ENCODE results near the gene SLC44A1. TPM values are rescaled to one million over a fixed set of nuclear protein-coding genes. Genes with fewer than 3 reads are reported as not detected.

The SLC44A1 gene
- total RNA-seq, 2 experiments from 2014 or later = 12.4 to 13.8 TPM

DNA sequence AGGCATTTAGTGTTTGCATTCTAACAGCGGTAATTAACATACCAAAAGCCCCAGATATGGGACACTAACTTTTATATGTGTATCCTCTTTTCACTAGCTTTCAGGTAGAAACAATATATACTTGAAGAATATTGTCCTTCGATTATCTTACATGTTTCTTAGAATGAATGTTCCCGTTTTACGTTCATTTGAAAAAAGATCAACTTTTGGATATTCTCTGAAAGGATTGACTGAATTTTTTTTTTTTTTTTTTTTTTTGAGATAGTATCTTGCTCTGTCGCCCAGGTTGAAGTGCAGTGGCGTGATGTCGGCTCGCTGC is 171.2 kb downstream of the SLC44A1 start:
- peaks cover 42% of the 10 kb centered on the region for H3K27me3 Mint-ChIP-seq
- peaks cover 28% of the 10 kb centered on the region for H3K4me1 Mint-ChIP-seq
- POLR2A ChIA-PET = no interaction called here
- H3K27ac Mint-ChIP-seq = no peak overlapping the region
- DNase-seq = no peak
- peaks cover 10% of the 10 kb centered on the region for H3K9me3 Mint-ChIP-seq
- no peak overlapping the region for H3K4me3 Mint-ChIP-seq
- ATAC-seq (ENCODE audit: low read depth) = no peak
- H3K36me3 Mint-ChIP-seq = peaks cover 2% of the 10 kb centered on the region

DNA sequence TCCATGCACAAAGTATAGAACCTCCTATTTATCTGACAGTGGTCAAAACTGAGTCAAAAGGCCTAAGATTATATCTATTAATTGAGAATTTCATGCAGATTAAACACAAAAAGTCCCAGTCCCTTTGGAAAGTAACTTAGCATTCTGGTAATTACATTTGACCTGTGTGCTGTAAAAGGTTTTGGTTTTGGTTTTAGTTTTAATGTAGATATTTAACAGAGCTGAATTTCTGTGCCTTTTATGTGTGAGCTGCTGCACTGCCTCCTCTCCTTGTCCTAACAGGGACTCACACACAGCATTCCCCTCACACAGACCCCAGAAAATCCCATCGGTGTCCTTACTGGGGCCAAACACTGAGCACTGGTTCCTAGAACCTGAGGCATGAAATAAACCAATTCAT is 172.4 kb downstream of the SLC44A1 start:
- ATAC-seq (ENCODE audit: low read depth) (peak; percentile 47), DNase-seq (no peak)
- POLR2A ChIA-PET = no interaction called here
- peak overlapping the region; percentile 37 for H3K4me3 Mint-ChIP-seq
- peaks cover 2% of the 10 kb centered on the region for H3K36me3 Mint-ChIP-seq
- peaks cover 33% of the 10 kb centered on the region for H3K27me3 Mint-ChIP-seq
- no peak overlapping the region for H3K27ac Mint-ChIP-seq
- H3K4me1 Mint-ChIP-seq = peaks cover 28% of the 10 kb centered on the region
- H3K9me3 Mint-ChIP-seq = peaks cover 3% of the 10 kb centered on the region

DNA sequence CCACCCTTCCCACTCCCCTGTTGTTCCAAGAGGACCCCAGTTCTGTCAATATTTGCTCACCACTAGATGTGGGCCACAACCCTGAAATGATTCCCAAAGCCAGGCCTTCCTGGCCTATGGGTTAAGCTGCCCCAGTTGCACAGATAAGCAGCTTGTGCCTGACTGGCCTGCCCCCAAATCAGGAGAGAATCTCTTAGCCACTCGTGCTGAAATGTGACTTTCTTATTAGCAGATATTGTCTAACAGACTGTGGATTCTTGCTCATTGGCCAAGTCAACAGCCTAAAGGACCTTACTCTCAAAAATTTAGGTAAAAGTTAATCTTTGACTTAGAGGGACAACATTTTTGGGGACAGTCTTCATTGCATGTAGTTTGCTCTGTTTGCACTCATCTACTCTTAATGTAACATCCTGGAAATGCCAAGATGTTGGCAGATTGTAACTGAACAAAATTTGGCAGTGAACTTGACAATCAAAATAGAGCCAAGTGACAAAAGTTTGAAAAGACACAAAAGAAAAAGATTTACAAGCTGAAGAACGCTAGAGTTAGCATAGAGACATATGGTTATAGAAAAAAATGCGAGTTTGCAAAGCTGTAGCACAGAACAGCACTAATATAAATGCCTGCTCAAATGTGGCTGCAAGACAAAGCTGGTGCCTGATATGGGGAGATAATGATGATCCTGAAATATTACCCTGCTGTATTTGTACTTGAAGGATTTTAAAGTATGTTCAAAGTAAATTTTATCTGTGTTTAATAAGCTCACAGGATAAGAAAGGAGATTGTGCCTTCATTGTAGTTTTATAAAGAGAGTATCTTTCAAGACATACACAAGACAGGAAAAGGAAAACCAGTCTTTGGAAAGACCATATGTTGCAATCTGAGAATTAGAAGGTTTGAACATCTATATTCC is 174.4 kb downstream of the SLC44A1 start:
- no peak overlapping the region for H3K27ac Mint-ChIP-seq
- peaks cover 19% of the 10 kb centered on the region for H3K4me1 Mint-ChIP-seq
- no peak overlapping the region for H3K4me3 Mint-ChIP-seq
- no peak for ATAC-seq (ENCODE audit: low read depth)
- no peaks in the 10 kb centered on the region for H3K9me3 Mint-ChIP-seq
- peaks cover 17% of the 10 kb centered on the region for H3K27me3 Mint-ChIP-seq
- no peak for DNase-seq
- POLR2A ChIA-PET = interaction anchor here (0.7 kb wide), 1 partner anchor 416 kb away, joined by 4 read pairs; no protein-coding TSS in a partner anchor
- no peaks in the 10 kb centered on the region for H3K36me3 Mint-ChIP-seq

DNA sequence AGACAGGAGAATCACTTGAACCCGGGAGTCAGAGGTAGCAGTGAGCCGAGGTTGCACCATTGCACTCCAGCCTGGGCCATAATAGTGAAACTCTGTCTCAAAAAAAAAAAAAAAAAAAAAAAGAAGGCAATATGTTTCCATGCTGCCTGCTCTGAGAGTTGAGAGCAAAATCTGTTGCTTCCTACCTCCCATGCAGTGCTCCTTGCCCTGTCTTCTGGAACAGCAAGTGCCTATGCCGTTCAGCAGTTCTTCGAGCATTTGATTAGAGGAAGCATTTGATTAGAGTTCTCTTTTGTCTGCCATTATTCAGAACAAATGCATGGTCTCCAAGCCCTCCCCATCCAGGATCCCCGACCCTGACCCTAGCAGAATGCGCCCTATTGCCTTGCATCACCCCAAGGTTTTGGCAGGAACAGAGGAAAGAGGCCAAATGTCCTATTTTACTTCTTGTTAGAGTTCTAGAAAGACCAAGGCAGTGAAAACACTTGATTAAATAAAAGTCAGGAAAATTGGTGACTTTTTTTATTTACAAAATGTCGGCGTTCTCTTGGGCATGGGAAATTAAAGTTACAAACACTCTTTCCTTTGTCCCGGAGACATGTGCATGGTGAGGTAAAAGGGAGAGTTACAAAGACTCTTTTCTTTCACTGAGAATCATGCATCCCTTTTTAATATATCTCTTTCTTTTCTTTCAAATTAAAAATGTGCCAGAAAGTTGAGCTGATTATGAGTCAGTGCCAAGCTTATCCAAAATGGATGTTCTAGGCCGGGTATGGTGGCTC is 175.6 kb downstream of the SLC44A1 start:
- POLR2A ChIA-PET = interaction anchor here (0.7 kb wide), 1 partner anchor 417 kb away, joined by 4 read pairs; no protein-coding TSS in a partner anchor
- H3K27ac Mint-ChIP-seq = no peak overlapping the region
- H3K4me3 Mint-ChIP-seq = no peak overlapping the region
- H3K27me3 Mint-ChIP-seq = peaks cover 9% of the 10 kb centered on the region
- H3K4me1 Mint-ChIP-seq = peaks cover 17% of the 10 kb centered on the region
- DNase-seq (no peak), ATAC-seq (ENCODE audit: low read depth) (no peak)
- no peaks in the 10 kb centered on the region for H3K36me3 Mint-ChIP-seq
- no peaks in the 10 kb centered on the region for H3K9me3 Mint-ChIP-seq

DNA sequence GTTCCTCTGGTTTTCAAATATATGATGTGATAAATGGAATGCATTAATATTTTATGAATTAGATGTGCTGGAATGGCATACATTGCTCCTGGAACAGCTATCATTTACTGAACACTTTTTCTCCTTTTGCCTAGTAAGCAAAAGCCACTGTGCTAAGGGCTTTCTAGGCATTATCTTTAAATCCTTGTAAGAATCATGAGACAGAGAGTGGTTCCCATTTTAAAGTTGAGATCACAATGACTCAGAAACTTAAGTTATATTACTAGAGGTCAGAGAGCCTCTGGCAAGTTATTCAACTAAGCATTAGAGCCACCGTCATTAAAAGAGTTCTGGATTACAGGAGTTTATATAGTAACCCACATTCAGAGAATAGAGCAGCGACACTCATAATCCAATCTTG is 176.7 kb downstream of the SLC44A1 start:
- POLR2A ChIA-PET = no interaction called here
- Mint-ChIP-seq H3K4me3 (no peak overlapping the region), H3K27ac (no peak overlapping the region), H3K27me3 (peaks cover 5% of the 10 kb centered on the region), H3K4me1 (peaks cover 13% of the 10 kb centered on the region), H3K9me3 (no peaks in the 10 kb centered on the region), H3K36me3 (no peaks in the 10 kb centered on the region)
- DNase-seq (no peak), ATAC-seq (ENCODE audit: low read depth) (no peak)

DNA sequence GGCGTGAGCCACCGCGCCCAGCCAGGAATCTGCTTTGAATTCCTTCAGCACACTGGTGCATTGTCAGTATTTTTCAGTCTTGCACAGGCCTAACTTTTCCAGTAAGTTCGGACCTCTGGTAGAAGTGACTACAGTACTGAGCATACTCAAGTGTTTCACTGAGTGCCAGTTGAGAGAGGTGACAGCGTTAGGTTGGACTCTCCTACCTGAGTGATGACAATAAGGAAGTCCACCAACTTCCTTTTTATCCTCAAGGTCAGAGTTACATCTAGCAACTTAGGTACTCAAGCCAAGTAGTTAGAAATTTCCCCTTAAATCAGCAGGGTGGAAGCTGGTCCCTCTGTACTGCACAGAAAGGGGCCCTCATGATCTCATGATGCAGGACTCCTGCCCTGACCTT is 177.4 kb downstream of the SLC44A1 start:
- ATAC-seq (ENCODE audit: low read depth) (no peak), DNase-seq (no peak)
- Mint-ChIP-seq H3K4me3 (no peak overlapping the region), H3K9me3 (no peaks in the 10 kb centered on the region), H3K27ac (no peak overlapping the region), H3K36me3 (no peaks in the 10 kb centered on the region), H3K4me1 (peaks cover 6% of the 10 kb centered on the region), H3K27me3 (peaks cover 7% of the 10 kb centered on the region)
- POLR2A ChIA-PET = no interaction called here

DNA sequence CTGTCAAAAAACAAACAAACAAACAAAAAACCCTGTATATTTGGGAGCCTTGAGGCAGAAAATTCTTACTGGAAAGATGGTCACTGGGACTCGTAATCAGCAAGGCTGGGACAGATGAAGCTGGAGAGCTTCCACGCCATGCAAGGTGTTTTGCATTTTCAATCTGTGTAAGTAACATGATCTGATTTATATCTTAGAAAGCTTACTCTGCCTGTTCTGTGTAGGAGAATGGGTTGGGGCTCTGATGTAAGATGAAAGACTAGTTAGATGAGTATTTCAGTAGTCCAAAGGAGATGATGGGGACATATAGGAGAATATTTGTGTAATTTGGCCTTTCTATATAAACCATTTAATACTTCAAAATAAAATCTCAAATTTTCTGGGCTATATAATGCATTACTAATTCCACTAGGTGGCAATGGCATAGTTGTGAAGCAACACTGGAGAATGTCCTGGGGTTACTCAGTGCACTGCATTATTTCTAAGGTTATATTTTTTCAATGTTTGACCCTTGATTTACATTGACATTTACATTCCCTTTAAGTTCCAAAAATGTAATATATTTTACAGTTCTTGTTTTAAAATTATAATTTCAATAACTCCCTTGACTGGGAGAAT is 181.5 kb downstream of the SLC44A1 start:
- H3K27me3 Mint-ChIP-seq = peaks cover 6% of the 10 kb centered on the region
- no peak for ATAC-seq (ENCODE audit: low read depth)

DNA sequence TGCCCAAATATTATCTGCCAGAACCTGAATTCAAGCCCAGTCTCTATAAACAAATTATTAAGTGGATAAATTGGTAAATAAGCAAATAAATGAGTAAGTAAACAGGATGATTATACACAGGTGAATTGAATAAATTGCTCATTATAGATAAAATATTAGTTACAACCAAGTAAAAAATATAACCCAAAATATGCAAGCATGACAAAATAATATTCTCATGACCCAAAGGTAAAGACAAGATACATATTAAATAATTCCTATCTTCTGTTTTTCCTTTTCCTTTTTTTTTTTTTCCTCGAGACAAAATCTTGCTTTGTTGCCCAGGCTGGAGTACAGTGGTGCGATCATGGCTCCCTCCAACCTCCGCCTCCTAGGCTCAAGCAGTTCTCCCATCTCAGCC is 182.2 kb downstream of the SLC44A1 start:
- Mint-ChIP-seq H3K4me1 (no peaks in the 10 kb centered on the region), H3K27me3 (peaks cover 6% of the 10 kb centered on the region), H3K4me3 (no peak overlapping the region), H3K9me3 (no peaks in the 10 kb centered on the region), H3K36me3 (no peaks in the 10 kb centered on the region), H3K27ac (no peak overlapping the region)
- no peak for ATAC-seq (ENCODE audit: low read depth)
- POLR2A ChIA-PET = no interaction called here
- no peak for DNase-seq

More for the DNA sequence above, 181.5 kb downstream of the SLC44A1 start:
- POLR2A ChIA-PET = no interaction called here
- DNase-seq = no peak
- no peak overlapping the region for H3K27ac Mint-ChIP-seq
- no peaks in the 10 kb centered on the region for H3K9me3 Mint-ChIP-seq
- H3K4me1 Mint-ChIP-seq = no peaks in the 10 kb centered on the region
- no peak overlapping the region for H3K4me3 Mint-ChIP-seq
- H3K36me3 Mint-ChIP-seq = no peaks in the 10 kb centered on the region

DNA sequence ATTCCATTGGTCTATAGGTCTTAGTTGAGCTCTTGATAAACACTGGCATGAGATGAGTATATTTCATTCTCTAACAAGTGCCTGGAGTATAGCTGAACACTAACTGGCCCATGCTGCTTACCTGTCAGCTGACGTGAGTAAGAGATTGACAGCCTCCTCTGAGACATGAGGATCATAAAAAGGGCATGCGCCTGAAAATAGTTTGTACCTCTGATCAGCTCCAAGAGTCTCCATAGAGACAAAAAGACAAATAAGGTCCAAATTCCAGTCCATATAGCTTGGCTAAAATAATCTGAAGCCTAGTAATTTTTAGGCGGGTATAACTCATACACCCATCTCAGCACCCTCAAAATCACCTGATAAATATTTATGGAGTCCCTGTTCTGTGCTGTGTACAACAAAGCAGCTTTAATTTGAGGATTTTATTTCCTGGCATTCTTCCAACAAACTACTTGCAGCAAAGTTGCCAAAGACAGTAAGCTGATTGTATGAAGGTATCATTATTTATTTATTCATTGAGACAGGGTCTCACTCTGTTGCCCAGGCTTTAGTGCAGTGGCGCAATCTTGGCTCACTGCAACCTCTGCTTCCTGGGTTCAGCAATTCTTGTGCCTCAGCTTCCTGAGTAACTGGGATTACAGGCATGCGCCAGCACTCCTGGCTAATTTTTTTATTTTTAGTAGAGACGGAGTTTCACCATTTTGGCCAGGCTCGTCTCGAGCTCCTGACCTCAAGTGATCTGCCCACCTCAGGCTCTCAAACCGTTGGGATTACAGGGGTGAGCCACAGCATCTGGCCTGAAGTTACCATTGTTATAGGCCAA is 187.2 kb downstream of the SLC44A1 start:
- no peaks in the 10 kb centered on the region for H3K4me1 Mint-ChIP-seq
- H3K9me3 Mint-ChIP-seq = peaks cover 2% of the 10 kb centered on the region
- H3K4me3 Mint-ChIP-seq = no peak overlapping the region
- POLR2A ChIA-PET = interaction anchor here (0.6 kb wide), 1 partner anchor 364 kb away, joined by 3 read pairs; no protein-coding TSS in a partner anchor
- no peak for ATAC-seq (ENCODE audit: low read depth)
- H3K27ac Mint-ChIP-seq = no peak overlapping the region
- peaks cover 2% of the 10 kb centered on the region for H3K36me3 Mint-ChIP-seq
- peaks cover 5% of the 10 kb centered on the region for H3K27me3 Mint-ChIP-seq
- DNase-seq = no peak

DNA sequence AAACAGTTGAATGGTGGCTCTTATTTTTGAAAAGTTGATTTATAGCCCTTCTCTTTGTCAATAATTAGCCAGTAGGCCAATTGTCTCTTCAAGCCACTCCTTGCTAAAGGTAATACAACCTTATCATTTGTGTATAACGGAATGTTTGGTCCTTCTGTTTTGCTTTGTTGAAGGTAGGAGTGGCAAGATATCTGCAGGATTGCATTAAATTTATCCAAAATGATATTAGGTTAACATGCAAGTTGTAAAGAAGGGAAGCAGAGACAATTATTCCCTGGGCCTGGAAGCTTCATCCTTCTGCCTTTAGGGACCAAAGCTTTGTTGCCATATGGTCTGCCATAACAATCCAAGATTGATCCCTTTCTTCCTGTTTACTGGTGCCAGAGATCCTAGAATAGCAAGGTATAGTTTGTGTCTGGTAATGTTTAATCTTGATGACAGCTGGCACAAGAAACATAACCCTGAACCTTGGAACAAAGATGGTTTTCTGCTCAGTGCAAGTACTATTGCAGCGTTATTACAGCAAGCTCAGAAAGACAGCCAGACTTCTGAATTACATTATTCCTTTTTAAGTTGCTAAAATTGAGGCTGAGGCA is 187.9 kb downstream of the SLC44A1 start:
- H3K4me3 Mint-ChIP-seq = no peak overlapping the region
- no peak for ATAC-seq (ENCODE audit: low read depth)
- DNase-seq = no peak
- H3K36me3 Mint-ChIP-seq = peaks cover 2% of the 10 kb centered on the region
- no peaks in the 10 kb centered on the region for H3K4me1 Mint-ChIP-seq
- POLR2A ChIA-PET = no interaction called here
- H3K9me3 Mint-ChIP-seq = peaks cover 2% of the 10 kb centered on the region
- no peak overlapping the region for H3K27ac Mint-ChIP-seq
- H3K27me3 Mint-ChIP-seq = peaks cover 5% of the 10 kb centered on the region

DNA sequence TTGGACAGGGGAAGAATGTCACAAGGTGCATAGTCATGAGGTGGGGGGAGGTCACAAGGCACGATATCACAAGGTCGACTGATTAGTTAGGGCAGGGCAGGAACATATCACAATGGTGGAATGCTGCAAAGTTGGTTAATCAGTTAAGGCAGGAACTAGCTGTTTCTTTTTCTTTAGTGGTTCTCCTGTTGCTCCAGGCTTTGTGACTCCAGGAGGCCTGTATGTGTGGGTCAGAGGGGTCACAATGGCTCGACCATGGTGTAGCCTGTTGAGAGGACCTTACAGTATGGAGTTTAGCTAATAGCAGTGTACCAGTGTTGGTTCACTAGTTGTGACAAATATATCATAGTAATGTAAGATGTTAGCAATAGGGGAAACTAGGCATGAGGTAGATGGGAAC is 191.0 kb downstream of the SLC44A1 start:
- Mint-ChIP-seq H3K9me3 (peaks cover 2% of the 10 kb centered on the region), H3K4me3 (no peak overlapping the region), H3K27ac (no peak overlapping the region), H3K4me1 (no peaks in the 10 kb centered on the region), H3K36me3 (peaks cover 2% of the 10 kb centered on the region), H3K27me3 (peaks cover 9% of the 10 kb centered on the region)
- POLR2A ChIA-PET = no interaction called here
- DNase-seq (no peak), ATAC-seq (ENCODE audit: low read depth) (no peak)

DNA sequence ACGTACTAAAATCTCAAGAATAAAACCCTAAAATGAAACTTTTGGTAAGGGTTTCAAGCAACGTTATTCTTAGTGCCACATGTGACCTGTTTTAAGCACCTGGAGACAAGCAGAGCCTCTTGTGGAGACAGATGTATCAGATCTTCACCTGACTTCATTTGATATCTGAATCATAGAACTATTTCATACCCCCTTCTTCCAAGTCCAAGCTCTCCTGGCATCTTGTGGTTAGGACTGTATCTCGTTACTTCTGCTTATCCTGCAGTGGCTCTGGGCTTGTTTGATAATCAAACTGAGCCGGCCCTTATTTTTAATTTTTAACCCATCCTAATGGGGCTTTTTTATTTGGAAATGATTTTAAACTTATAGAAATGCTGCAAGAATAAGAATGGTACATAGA is 192.3 kb downstream of the SLC44A1 start:
- peaks cover 2% of the 10 kb centered on the region for H3K9me3 Mint-ChIP-seq
- POLR2A ChIA-PET = no interaction called here
- DNase-seq = no peak
- peaks cover 9% of the 10 kb centered on the region for H3K27me3 Mint-ChIP-seq
- ATAC-seq (ENCODE audit: low read depth) = no peak
- H3K4me3 Mint-ChIP-seq = no peak overlapping the region
- no peak overlapping the region for H3K27ac Mint-ChIP-seq
- H3K4me1 Mint-ChIP-seq = no peaks in the 10 kb centered on the region
- peaks cover 2% of the 10 kb centered on the region for H3K36me3 Mint-ChIP-seq

DNA sequence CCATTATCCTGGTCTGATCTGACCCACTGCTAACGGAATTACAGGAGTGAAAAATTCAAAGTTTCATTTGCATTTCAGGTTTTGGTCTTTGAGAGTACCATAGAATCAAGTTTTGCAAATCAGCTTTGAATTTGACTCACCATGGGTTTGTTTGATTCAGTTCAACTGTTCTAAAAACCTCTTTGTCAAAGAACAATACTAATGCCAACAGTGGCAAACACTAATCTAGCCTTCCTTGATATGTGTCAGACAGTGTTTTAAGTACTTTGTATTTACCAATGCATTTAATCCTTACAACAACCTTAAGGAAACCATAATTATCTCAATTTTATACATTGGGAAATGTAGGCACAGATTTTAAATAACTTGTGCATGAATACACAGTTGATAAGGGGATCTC is 193.3 kb downstream of the SLC44A1 start:
- Mint-ChIP-seq H3K4me3 (no peak overlapping the region), H3K27me3 (peaks cover 9% of the 10 kb centered on the region), H3K36me3 (peaks cover 2% of the 10 kb centered on the region), H3K4me1 (no peaks in the 10 kb centered on the region), H3K27ac (no peak overlapping the region), H3K9me3 (peaks cover 2% of the 10 kb centered on the region)
- DNase-seq (no peak), ATAC-seq (ENCODE audit: low read depth) (no peak)
- POLR2A ChIA-PET = no interaction called here

Data from activated naive CD8-positive, alpha-beta T cell treated with anti-CD3 and anti-CD28 coated beads, Interleukin-2, amount 10 ng/mL, durations not matched to agents 7 days and 5 days (primary cell).